HL-60 (cell line): ENCODE data around the gene REEP1.

Experiments
- CTCF ChIP-seq: IDR thresholded peaks from one replicate; pipeline ENCODE4 v1.5.1; 2011; ENCODE audit warnings: low read length, control low read depth, inconsistent platforms; ENCODE audit not compliant: insufficient read depth
- TF ChIP-seq, protein P1 (sequence below): IDR thresholded peaks from 2 replicates; pipeline ENCODE4 v1.6.1; 2012; ENCODE audit warnings: low read depth; ENCODE audit not compliant: insufficient replicate concordance

GRCh38 chr2:86333378-86333777, 4.0 kb downstream of the REEP1 start:
- TF ChIP-seq CTCF: no peak
- TF ChIP-seq, protein P1, sequence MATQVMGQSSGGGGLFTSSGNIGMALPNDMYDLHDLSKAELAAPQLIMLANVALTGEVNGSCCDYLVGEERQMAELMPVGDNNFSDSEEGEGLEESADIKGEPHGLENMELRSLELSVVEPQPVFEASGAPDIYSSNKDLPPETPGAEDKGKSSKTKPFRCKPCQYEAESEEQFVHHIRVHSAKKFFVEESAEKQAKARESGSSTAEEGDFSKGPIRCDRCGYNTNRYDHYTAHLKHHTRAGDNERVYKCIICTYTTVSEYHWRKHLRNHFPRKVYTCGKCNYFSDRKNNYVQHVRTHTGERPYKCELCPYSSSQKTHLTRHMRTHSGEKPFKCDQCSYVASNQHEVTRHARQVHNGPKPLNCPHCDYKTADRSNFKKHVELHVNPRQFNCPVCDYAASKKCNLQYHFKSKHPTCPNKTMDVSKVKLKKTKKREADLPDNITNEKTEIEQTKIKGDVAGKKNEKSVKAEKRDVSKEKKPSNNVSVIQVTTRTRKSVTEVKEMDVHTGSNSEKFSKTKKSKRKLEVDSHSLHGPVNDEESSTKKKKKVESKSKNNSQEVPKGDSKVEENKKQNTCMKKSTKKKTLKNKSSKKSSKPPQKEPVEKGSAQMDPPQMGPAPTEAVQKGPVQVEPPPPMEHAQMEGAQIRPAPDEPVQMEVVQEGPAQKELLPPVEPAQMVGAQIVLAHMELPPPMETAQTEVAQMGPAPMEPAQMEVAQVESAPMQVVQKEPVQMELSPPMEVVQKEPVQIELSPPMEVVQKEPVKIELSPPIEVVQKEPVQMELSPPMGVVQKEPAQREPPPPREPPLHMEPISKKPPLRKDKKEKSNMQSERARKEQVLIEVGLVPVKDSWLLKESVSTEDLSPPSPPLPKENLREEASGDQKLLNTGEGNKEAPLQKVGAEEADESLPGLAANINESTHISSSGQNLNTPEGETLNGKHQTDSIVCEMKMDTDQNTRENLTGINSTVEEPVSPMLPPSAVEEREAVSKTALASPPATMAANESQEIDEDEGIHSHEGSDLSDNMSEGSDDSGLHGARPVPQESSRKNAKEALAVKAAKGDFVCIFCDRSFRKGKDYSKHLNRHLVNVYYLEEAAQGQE: no peak
